Activated CD4-positive, alpha-beta T cell treated with anti-CD3 and anti-CD28 coated beads, Interleukin-2, amount 10 ng/mL, durations not matched to agents 24 days and 14 days (primary cell): ENCODE measurements around the gene PPM1H. TPM values are rescaled to one million over a fixed set of nuclear protein-coding genes. Genes with fewer than 3 reads are reported as not detected.

Experiments
- DNase-seq: peaks from one replicate; pipeline ENCODE4 v3.0.0; 2022
- H3K27ac Mint-ChIP-seq: one replicate; pipeline ENCODE4 v1.8.0; 2022; ENCODE audit warnings: mild to moderate bottlenecking, mixed read lengths
- H3K27me3 Mint-ChIP-seq: one replicate; pipeline ENCODE4 v1.8.0; 2022; ENCODE audit warnings: mixed read lengths
- H3K36me3 Mint-ChIP-seq: one replicate; pipeline ENCODE4 v1.8.0; 2022; ENCODE audit warnings: low read depth, mild to moderate bottlenecking, mixed read lengths
- H3K4me1 Mint-ChIP-seq: one replicate; pipeline ENCODE4 v1.8.0; 2021; ENCODE audit warnings: mixed read lengths
- H3K4me3 Mint-ChIP-seq: one replicate; pipeline ENCODE4 v1.8.0; 2022; ENCODE audit warnings: mild to moderate bottlenecking, moderate library complexity, mixed read lengths
- H3K9me3 Mint-ChIP-seq: one replicate; pipeline ENCODE4 v1.8.0; 2021; ENCODE audit warnings: mixed read lengths
- intact Hi-C: fragments of 100-400 bp; cut with micrococcal nuclease; formaldehyde crosslinking; loops from one replicate; pipeline ENCODE4 v1.15.1; 2023
- total RNA-seq: library from RNA; stranded (reverse); gene quantifications from 2 replicates; pipeline ENCODE4 v1.2.3, GENCODE V29; 2022

PPM1H gene
- total RNA-seq, 1 donor from 2014 or later, result not detected

GRCh38 chr12:62806893-62807292 is 128.1 kb downstream of the PPM1H start:
- peaks cover 11% of the 10 kb centered on the region for H3K27me3 Mint-ChIP-seq
- H3K27ac Mint-ChIP-seq, result no peak overlapping the region
- DNase-seq, result no peak
- no peaks in the 10 kb centered on the region for H3K36me3 Mint-ChIP-seq
- intact Hi-C loops, result no loop called here
- H3K9me3 Mint-ChIP-seq, result no peaks in the 10 kb centered on the region
- peaks cover 7% of the 10 kb centered on the region for H3K4me1 Mint-ChIP-seq
- no peak overlapping the region for H3K4me3 Mint-ChIP-seq

- Mint-ChIP-seq H3K4me3 (no peak overlapping the region), H3K27ac (no peak overlapping the region), H3K4me1 (peaks cover 6% of the 10 kb centered on the region), H3K9me3 (no peaks in the 10 kb centered on the region), H3K27me3 (peaks cover 9% of the 10 kb centered on the region), H3K36me3 (no peaks in the 10 kb centered on the region)
- no peak for DNase-seq
- intact Hi-C loops, result no loop called here
These were observed 128.6 kb downstream of the PPM1H start for GRCh38 chr12:62806244-62806836.

- no peaks in the 10 kb centered on the region for H3K9me3 Mint-ChIP-seq
- intact Hi-C loops, result no loop called here
- no peak for DNase-seq
- peaks cover 6% of the 10 kb centered on the region for H3K4me1 Mint-ChIP-seq
- H3K27ac Mint-ChIP-seq, result no peak overlapping the region
- H3K4me3 Mint-ChIP-seq, result no peak overlapping the region
- H3K27me3 Mint-ChIP-seq, result peaks cover 9% of the 10 kb centered on the region
- no peaks in the 10 kb centered on the region for H3K36me3 Mint-ChIP-seq
These were observed 129.4 kb downstream of the PPM1H start for GRCh38 chr12:62805517-62805916.

- H3K27ac Mint-ChIP-seq, result no peak overlapping the region
- peaks cover 9% of the 10 kb centered on the region for H3K27me3 Mint-ChIP-seq
- no peak overlapping the region for H3K4me3 Mint-ChIP-seq
- intact Hi-C loops, result no loop called here
- no peaks in the 10 kb centered on the region for H3K9me3 Mint-ChIP-seq
- no peaks in the 10 kb centered on the region for H3K36me3 Mint-ChIP-seq
- DNase-seq, result no peak
- H3K4me1 Mint-ChIP-seq, result peaks cover 5% of the 10 kb centered on the region
These were observed 131.2 kb downstream of the PPM1H start for GRCh38 chr12:62803756-62804155.

- Mint-ChIP-seq H3K4me3 (no peak overlapping the region), H3K9me3 (no peaks in the 10 kb centered on the region), H3K36me3 (no peaks in the 10 kb centered on the region), H3K27me3 (peaks cover 9% of the 10 kb centered on the region), H3K4me1 (no peaks in the 10 kb centered on the region), H3K27ac (no peak overlapping the region)
- DNase-seq, result no peak
- intact Hi-C loops, result no loop called here
These were observed 132.0 kb downstream of the PPM1H start for GRCh38 chr12:62802984-62803383.

- no peak for DNase-seq
- Mint-ChIP-seq H3K4me1 (no peaks in the 10 kb centered on the region), H3K27me3 (peaks cover 11% of the 10 kb centered on the region), H3K36me3 (no peaks in the 10 kb centered on the region), H3K9me3 (no peaks in the 10 kb centered on the region), H3K4me3 (no peak overlapping the region), H3K27ac (no peak overlapping the region)
- intact Hi-C loops, result no loop called here
These were observed 132.6 kb downstream of the PPM1H start for GRCh38 chr12:62802321-62802720.

- Mint-ChIP-seq H3K4me1 (no peaks in the 10 kb centered on the region), H3K9me3 (no peaks in the 10 kb centered on the region), H3K4me3 (no peak overlapping the region), H3K27ac (no peak overlapping the region), H3K36me3 (no peaks in the 10 kb centered on the region), H3K27me3 (peaks cover 11% of the 10 kb centered on the region)
- no peak for DNase-seq
- intact Hi-C loops, result no loop called here
These were observed 133.2 kb downstream of the PPM1H start for GRCh38 chr12:62801796-62802195.

GRCh38 chr12:62800707-62801400 is 134.1 kb downstream of the PPM1H start:
- H3K27me3 Mint-ChIP-seq, result peaks cover 12% of the 10 kb centered on the region
- no peak overlapping the region for H3K27ac Mint-ChIP-seq
- no peak for DNase-seq
- intact Hi-C loops, result no loop called here
- H3K4me1 Mint-ChIP-seq, result no peaks in the 10 kb centered on the region
- H3K9me3 Mint-ChIP-seq, result no peaks in the 10 kb centered on the region
- no peaks in the 10 kb centered on the region for H3K36me3 Mint-ChIP-seq
- H3K4me3 Mint-ChIP-seq, result no peak overlapping the region

GRCh38 chr12:62799766-62800406 is 135.1 kb downstream of the PPM1H start:
- Mint-ChIP-seq H3K4me1 (no peaks in the 10 kb centered on the region), H3K27ac (no peak overlapping the region), H3K4me3 (no peak overlapping the region), H3K36me3 (no peaks in the 10 kb centered on the region), H3K9me3 (no peaks in the 10 kb centered on the region), H3K27me3 (peaks cover 10% of the 10 kb centered on the region)
- no peak for DNase-seq
- intact Hi-C loops, result loop anchor here (1.0 to 10.0 kb wide), 4 partner anchors 75 to 538 kb away; partner anchors contain the start of gene USP15

GRCh38 chr12:62799126-62799736 is 135.7 kb downstream of the PPM1H start:
- Mint-ChIP-seq H3K27me3 (peaks cover 10% of the 10 kb centered on the region), H3K36me3 (no peaks in the 10 kb centered on the region), H3K4me1 (no peaks in the 10 kb centered on the region), H3K9me3 (no peaks in the 10 kb centered on the region), H3K4me3 (no peak overlapping the region), H3K27ac (no peak overlapping the region)
- intact Hi-C loops, result loop anchor here (1.0 to 10.0 kb wide), 4 partner anchors 74 to 537 kb away; partner anchors contain the start of gene USP15
- DNase-seq, result peak; percentile 87

GRCh38 chr12:62794218-62794583 is 140.7 kb downstream of the PPM1H start:
- Mint-ChIP-seq H3K4me1 (no peaks in the 10 kb centered on the region), H3K4me3 (no peak overlapping the region), H3K27me3 (peaks cover 26% of the 10 kb centered on the region), H3K9me3 (no peaks in the 10 kb centered on the region), H3K27ac (no peak overlapping the region), H3K36me3 (no peaks in the 10 kb centered on the region)
- intact Hi-C loops, result loop anchor here (1.0 to 10.0 kb wide), 4 partner anchors 69 to 356 kb away; no protein-coding TSS in a partner anchor
- DNase-seq, result no peak

- H3K4me1 Mint-ChIP-seq, result no peaks in the 10 kb centered on the region
- peaks cover 26% of the 10 kb centered on the region for H3K27me3 Mint-ChIP-seq
- no peak overlapping the region for H3K27ac Mint-ChIP-seq
- DNase-seq, result peak; percentile 91
- intact Hi-C loops, result loop anchor here (1.0 to 10.0 kb wide), 4 partner anchors 69 to 355 kb away; no protein-coding TSS in a partner anchor
- no peaks in the 10 kb centered on the region for H3K9me3 Mint-ChIP-seq
- no peak overlapping the region for H3K4me3 Mint-ChIP-seq
- H3K36me3 Mint-ChIP-seq, result no peaks in the 10 kb centered on the region
These were observed 141.4 kb downstream of the PPM1H start for GRCh38 chr12:62793256-62794217.

- H3K4me3 Mint-ChIP-seq, result no peak overlapping the region
- H3K27me3 Mint-ChIP-seq, result peaks cover 25% of the 10 kb centered on the region
- H3K27ac Mint-ChIP-seq, result no peak overlapping the region
- no peak for DNase-seq
- H3K36me3 Mint-ChIP-seq, result no peaks in the 10 kb centered on the region
- peaks cover 4% of the 10 kb centered on the region for H3K4me1 Mint-ChIP-seq
- no peaks in the 10 kb centered on the region for H3K9me3 Mint-ChIP-seq
- intact Hi-C loops, result loop anchor here (5.0 to 10.0 kb wide), 2 partner anchors 68 to 190 kb away; no protein-coding TSS in a partner anchor
These were observed 142.6 kb downstream of the PPM1H start for GRCh38 chr12:62792236-62792870.
